Esophagus squamous epithelium (tissue), 5 donors: ENCODE measurements around the gene LIPH. TPM values are rescaled to one million over a fixed set of nuclear protein-coding genes. Genes with fewer than 3 reads are reported as not detected.

Experiments
- DNase-seq: peaks from one replicate; lab custom pipeline; 2025; lab: John Stamatoyannopoulos, UW
- H3K27ac ChIP-seq, 4 donors: fragments of 200-600 bp; sonication (generic); one replicate each; pipeline ENCODE4 v1.5.1; 2016 to 2019; ENCODE audit warnings: mild to moderate bottlenecking in 1 of 4
- H3K27me3 ChIP-seq, 4 donors: fragments of 200-600 bp; sonication (generic); 1 replicate in 3 of 4; 2 replicates in 1 of 4; pipeline versions ENCODE4 v1.5.1 to v1.6.0; 2017 to 2021; ENCODE audit warnings: antibody characterized with exemption in 1 of 4
- H3K36me3 ChIP-seq, 3 donors: fragments of 200-600 bp; sonication (generic); one replicate each; pipeline ENCODE4 v1.5.1; 2016 to 2019
- H3K4me1 ChIP-seq, 3 donors: fragments of 200-600 bp; sonication (generic); one replicate each; pipeline ENCODE4 v1.5.1; 2017 to 2019
- H3K4me3 ChIP-seq, 4 donors: fragments of 200-600 bp; sonication (generic); 1 replicate in 3 of 4; 2 replicates in 1 of 4; pipeline ENCODE4 v1.5.1; 2016 to 2019; ENCODE audit warnings: mild to moderate bottlenecking in 2 of 4, moderate library complexity in 1 of 4
- H3K9me3 ChIP-seq, 3 donors: fragments of 200-600 bp; sonication (generic); one replicate each; pipeline ENCODE4 v1.5.1; 2016 to 2019
- CTCF ChIP-seq, 6 experiments: fragments of 450-650 bp in 4 of 6; fragments of 200-600 bp in 2 of 6; sonication (generic) in 2 of 6; IDR thresholded peaks; one replicate each; pipeline ENCODE4 v1.5.1; 2016 to 2019; ENCODE audit warnings: antibody characterized with exemption in 6 of 6, mild to moderate bottlenecking in 4 of 6, moderate library complexity in 4 of 6
- POLR2A ChIP-seq, 4 donors: fragments of 450-650 bp; IDR thresholded peaks; one replicate each; pipeline ENCODE4 v1.6.1; 2017; ENCODE audit warnings: antibody characterized with exemption in 4 of 4, mild to moderate bottlenecking in 4 of 4, moderate library complexity in 3 of 4
- WGBS, 2 donors: methylation state at CpG; one replicate each; pipeline ENCODE4 v1.1.5; 2018; 5-methylcytosine and 5-hydroxymethylcytosine counted together
- intact Hi-C: fragments of 100-400 bp; cut with DNase I; formaldehyde crosslinking; loops from one replicate; pipeline ENCODE4 v1.15.0; 2022
- total RNA-seq, 4 donors: library from RNA; depleted of rRNA; stranded (reverse); fragments of >200 nt; gene quantifications; one replicate each; pipeline ENCODE4 v1.1.0, GENCODE V29; 2016
- donor health status: DM: yes; HTN: yes; CAD: no.

Gene LIPH
- total RNA-seq, 4 donors from 2014 or later = 5.7 to 11.3 (median 10.8) TPM

DNA sequence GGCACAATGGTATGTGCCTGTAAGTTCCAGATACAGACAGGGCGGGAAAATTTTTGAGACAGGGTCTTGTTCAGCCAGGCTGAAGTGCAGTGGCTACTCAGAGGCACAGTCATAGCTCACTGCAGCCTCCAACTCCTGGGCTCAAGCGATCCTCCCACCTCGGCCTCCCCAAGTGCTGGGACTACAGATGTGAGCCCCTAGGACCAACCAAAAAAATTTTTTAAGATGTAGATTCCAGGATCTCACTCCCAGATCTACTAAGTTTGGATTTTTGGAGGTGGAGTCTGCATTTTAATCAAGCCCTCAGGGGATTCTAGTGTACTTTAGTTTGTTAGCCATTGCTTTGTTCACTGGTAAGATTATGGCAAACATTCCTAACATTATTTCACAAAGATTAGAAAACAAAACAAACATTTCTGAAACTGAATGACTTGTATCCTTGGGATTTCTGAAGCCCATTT lies 2.7 kb downstream of the LIPH start:
- WGBS, 2 donors = 60 to 74% methylated on average over 1 to 3 of the region's 3 CpGs
- intact Hi-C loops = no loop called here
- TF ChIP-seq POLR2A (IDR thresholded peaks at IDR 0.05) (no peak), CTCF (IDR thresholded peaks at IDR 0.05) (no peak)
- peaks cover 0 to 62% (median 13%) of the 10 kb centered on the region in 3 donors for H3K4me1 ChIP-seq
- no peak for DNase-seq
- no peaks in the 10 kb centered on the region for H3K36me3 ChIP-seq
- no peaks in the 10 kb centered on the region for H3K9me3 ChIP-seq
- no peaks in the 10 kb centered on the region for H3K27me3 ChIP-seq
- peak overlapping the region in 1 of 4 donors; percentile 25 for H3K4me3 ChIP-seq
- peak overlapping the region; percentile 2 to 84 (median 66) for H3K27ac ChIP-seq

DNA sequence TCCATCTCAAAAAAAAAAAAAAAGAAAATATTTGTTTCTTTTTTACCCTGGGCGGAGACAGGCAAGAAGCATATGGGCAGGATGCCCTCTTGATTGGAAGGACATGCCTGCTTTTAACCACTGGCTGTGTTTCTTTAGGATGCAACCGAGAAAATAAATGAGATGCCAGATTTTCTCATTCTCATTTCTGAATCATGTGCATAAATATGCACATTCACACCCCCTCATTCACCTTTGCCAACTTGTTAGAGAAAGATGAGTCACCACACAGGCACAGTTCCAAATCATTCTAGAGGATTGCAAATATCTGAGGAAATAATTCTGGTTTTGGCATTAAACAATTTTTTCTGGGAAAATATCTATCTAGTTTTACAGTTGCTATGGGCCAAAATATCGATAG lies 3.3 kb downstream of the LIPH start:
- Histone ChIP-seq H3K4me1 (peaks cover 0 to 68% (median 13%) of the 10 kb centered on the region in 3 donors), H3K27ac (peak overlapping the region; percentile 2 to 84 (median 66)), H3K9me3 (no peaks in the 10 kb centered on the region), H3K27me3 (no peaks in the 10 kb centered on the region), H3K4me3 (peak overlapping the region in 2 of 4 donors; percentile 4 to 9), H3K36me3 (no peaks in the 10 kb centered on the region)
- WGBS, 2 donors = 16 to 25% methylated on average over 3 of the region's 3 CpGs
- TF ChIP-seq POLR2A (IDR thresholded peaks at IDR 0.05) = no peak
- no peak for DNase-seq
- intact Hi-C loops = no loop called here

- H3K4me3 ChIP-seq = no peak overlapping the region
- H3K9me3 ChIP-seq = no peaks in the 10 kb centered on the region
- TF ChIP-seq POLR2A (IDR thresholded peaks at IDR 0.05) (no peak), CTCF (IDR thresholded peaks at IDR 0.05) (no peak)
- no peak overlapping the region for H3K27ac ChIP-seq
- no peak for DNase-seq
- no peaks in the 10 kb centered on the region for H3K36me3 ChIP-seq
- 81 to 87% methylated on average over 7 of the region's 7 CpGs for WGBS, 2 donors
- H3K27me3 ChIP-seq = no peaks in the 10 kb centered on the region
- H3K4me1 ChIP-seq = peaks cover 8 to 34% (median 9%) of the 10 kb centered on the region in 3 donors
- intact Hi-C loops = no loop called here
These were observed 11.7 kb downstream of the LIPH start for GRCh38 chr3:185540695-185541094.

- H3K27ac ChIP-seq = no peak overlapping the region
These were observed 12.5 kb downstream of the LIPH start for GRCh38 chr3:185539934-185540333.

DNA sequence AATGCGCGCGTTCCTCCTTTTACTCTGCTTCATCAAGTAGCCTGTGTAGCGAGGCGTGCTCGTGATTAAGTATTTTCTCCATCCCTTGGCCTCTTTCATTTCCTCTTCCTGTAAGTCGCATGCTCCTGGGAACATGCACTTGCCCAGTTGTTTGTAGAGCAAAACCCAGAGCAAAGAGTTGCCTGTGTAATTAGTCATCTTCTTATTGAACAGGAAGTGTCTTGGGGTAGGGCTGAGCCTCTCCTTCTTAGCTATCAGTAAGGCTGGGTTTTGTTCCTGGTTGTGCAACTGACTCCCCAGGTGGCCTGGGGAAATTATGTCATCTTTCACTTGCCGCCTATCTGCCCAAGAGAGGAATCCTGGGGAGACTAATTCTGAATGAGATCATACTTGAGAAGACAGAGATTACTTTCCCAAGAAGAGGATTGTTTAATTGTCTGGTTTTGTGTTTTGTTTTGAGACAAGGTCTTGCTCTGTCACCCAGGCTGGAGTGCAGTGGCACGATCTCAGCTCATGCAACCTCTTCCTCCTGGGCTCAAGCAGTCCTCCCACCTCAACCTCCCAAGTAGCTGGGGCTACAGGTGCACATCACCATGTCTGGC lies 14.9 kb downstream of the LIPH start:
- no peaks in the 10 kb centered on the region for H3K27me3 ChIP-seq
- peak overlapping the region; percentile 70 to 84 (median 78) for H3K27ac ChIP-seq
- DNase-seq = no peak
- H3K36me3 ChIP-seq = no peaks in the 10 kb centered on the region
- no peak overlapping the region for H3K4me3 ChIP-seq
- WGBS, 2 donors = 23 to 33% methylated on average over 8 to 9 of the region's 9 CpGs
- TF ChIP-seq POLR2A (IDR thresholded peaks at IDR 0.05) = no peak
- TF ChIP-seq CTCF (IDR thresholded peaks at IDR 0.05) = peak in 2 of 6 experiments; percentile 10 to 14
- H3K4me1 ChIP-seq = peaks cover 6 to 15% (median 8%) of the 10 kb centered on the region in 3 donors
- intact Hi-C loops = no loop called here
- no peaks in the 10 kb centered on the region for H3K9me3 ChIP-seq

More at GRCh38 chr3:185539934-185540333, 12.5 kb downstream of the LIPH start:
- TF ChIP-seq POLR2A (IDR thresholded peaks at IDR 0.05) (no peak), CTCF (IDR thresholded peaks at IDR 0.05) (no peak)
- intact Hi-C loops = no loop called here
- H3K9me3 ChIP-seq = no peaks in the 10 kb centered on the region
- no peaks in the 10 kb centered on the region for H3K36me3 ChIP-seq
- no peak for DNase-seq
- peaks cover 6 to 27% (median 8%) of the 10 kb centered on the region in 3 donors for H3K4me1 ChIP-seq
- H3K4me3 ChIP-seq = no peak overlapping the region
- H3K27me3 ChIP-seq = no peaks in the 10 kb centered on the region
- WGBS, 2 donors = 78 to 86% methylated on average over 2 of the region's 2 CpGs
